Natural killer cell (primary cell): ENCODE measurements around the gene RWDD1. TPM values are rescaled to one million over a fixed set of nuclear protein-coding genes. Genes with fewer than 3 reads are reported as not detected.

Experiments used
- ATAC-seq, 3 donors: fragments of 150-1000 bp in 2 of 3; fragments of 200-7000 bp in 1 of 3; cut with Tn5 transposase; 1 replicate in 1 of 3; 2 replicates in 2 of 3; pipeline ENCODE4 v1.10.0; 2021; ENCODE audit warnings: mild to moderate bottlenecking in 2 of 3, moderate library complexity in 2 of 3
- DNase-seq, 2 donors: peaks; one replicate each; pipeline versions ENCODE4 v3.0.0 to v3.0.0-alpha.2; 2013 to 2021; ENCODE audit warnings: mixed read lengths in 1 of 2
- H3K27ac ChIP-seq: one replicate; pipeline ENCODE4 v1.5.1; 2013; ENCODE audit warnings: mild to moderate bottlenecking, low read length
- H3K27me3 ChIP-seq: one replicate; pipeline ENCODE4 v1.6.1; 2013; ENCODE audit warnings: low read length; ENCODE audit not compliant: control insufficient read depth, insufficient read depth
- H3K36me3 ChIP-seq: one replicate; pipeline ENCODE4 v1.6.1; 2013; ENCODE audit warnings: low read length; ENCODE audit not compliant: control insufficient read depth, insufficient read depth
- H3K4me1 ChIP-seq: one replicate; pipeline ENCODE4 v1.6.1; 2013; ENCODE audit warnings: low read length; ENCODE audit not compliant: control insufficient read depth, insufficient read depth
- H3K4me3 ChIP-seq: one replicate; pipeline ENCODE4 v1.5.1; 2013; ENCODE audit warnings: low read length
- H3K9me3 ChIP-seq: one replicate; pipeline ENCODE4 v1.6.1; 2013; ENCODE audit warnings: low read length; ENCODE audit not compliant: control insufficient read depth, insufficient read depth
- H3K27ac Mint-ChIP-seq, 2 donors: one replicate each; pipeline ENCODE4 v1.8.0; 2022; ENCODE audit warnings: mild to moderate bottlenecking in 2 of 2, mixed read lengths in 2 of 2, moderate library complexity in 1 of 2
- H3K27me3 Mint-ChIP-seq, 2 donors: one replicate each; pipeline ENCODE4 v1.8.0; 2022; ENCODE audit warnings: low read depth in 2 of 2, mixed read lengths in 2 of 2
- H3K36me3 Mint-ChIP-seq: one replicate; pipeline ENCODE4 v1.8.0; 2022; ENCODE audit warnings: mixed read lengths
- H3K4me1 Mint-ChIP-seq, 2 donors: one replicate each; pipeline ENCODE4 v1.8.0; 2022; ENCODE audit warnings: mixed read lengths in 2 of 2
- H3K4me3 Mint-ChIP-seq: one replicate; pipeline ENCODE4 v1.8.0; 2022; ENCODE audit warnings: mild to moderate bottlenecking, moderate library complexity, mixed read lengths
- H3K9me3 Mint-ChIP-seq, 2 donors: one replicate each; pipeline ENCODE4 v1.8.0; 2022; ENCODE audit warnings: mixed read lengths in 2 of 2
- WGBS: methylation state at CpG from one replicate; pipeline ENCODE4 v1.1.7; 2013; ENCODE audit warnings: missing lambda C conversion rate; ENCODE audit not compliant: insufficient coverage; 5-methylcytosine and 5-hydroxymethylcytosine counted together
- intact Hi-C: fragments of 100-400 bp; cut with micrococcal nuclease; formaldehyde crosslinking; loops from one replicate; pipeline ENCODE4 v1.14.2; 2022
- total RNA-seq, 4 donors: library from RNA; stranded (reverse); fragments of 120-200 nt in 1 of 4; gene quantifications; one replicate each; pipeline versions ENCODE4 v1.2.3 to v1.2.4, GENCODE V29; 2013 to 2022
- TF ChIP-seq, protein P1 (sequence below): fragments of 200-600 bp; IDR thresholded peaks from one replicate; pipeline ENCODE4 v1.8.0; 2022; ENCODE audit warnings: antibody characterized with exemption

Gene RWDD1
- total RNA-seq, 3 donors from 2014 or later (not counting 1 experiment from before 2014, with no cell fraction given), result 47.0 to 48.9 (median 47.1) TPM

GRCh38 chr6:116536216-116536621 lies 35.1 kb upstream of the RWDD1 start:
- H3K36me3 ChIP-seq, result no peaks in the 10 kb centered on the region
- H3K27me3 ChIP-seq, result no peaks in the 10 kb centered on the region
- intact Hi-C loops, result loop anchor here (1.0 kb wide), 1 partner anchor 35 kb away; the partner anchor contains the start of gene RWDD1
- Mint-ChIP-seq H3K27me3 (peaks cover 17 to 35% of the 10 kb centered on the region in 2 donors), H3K9me3 (no peaks in the 10 kb centered on the region), H3K36me3 (no peaks in the 10 kb centered on the region), H3K4me1 (no peaks in the 10 kb centered on the region), H3K4me3 (no peak overlapping the region), H3K27ac (no peak overlapping the region)
- peak in 2 of 3 donors; percentile 63 to 66 for ATAC-seq
- DNase-seq, result peak in 1 of 2 donors; percentile 76
- TF ChIP-seq, protein P1, sequence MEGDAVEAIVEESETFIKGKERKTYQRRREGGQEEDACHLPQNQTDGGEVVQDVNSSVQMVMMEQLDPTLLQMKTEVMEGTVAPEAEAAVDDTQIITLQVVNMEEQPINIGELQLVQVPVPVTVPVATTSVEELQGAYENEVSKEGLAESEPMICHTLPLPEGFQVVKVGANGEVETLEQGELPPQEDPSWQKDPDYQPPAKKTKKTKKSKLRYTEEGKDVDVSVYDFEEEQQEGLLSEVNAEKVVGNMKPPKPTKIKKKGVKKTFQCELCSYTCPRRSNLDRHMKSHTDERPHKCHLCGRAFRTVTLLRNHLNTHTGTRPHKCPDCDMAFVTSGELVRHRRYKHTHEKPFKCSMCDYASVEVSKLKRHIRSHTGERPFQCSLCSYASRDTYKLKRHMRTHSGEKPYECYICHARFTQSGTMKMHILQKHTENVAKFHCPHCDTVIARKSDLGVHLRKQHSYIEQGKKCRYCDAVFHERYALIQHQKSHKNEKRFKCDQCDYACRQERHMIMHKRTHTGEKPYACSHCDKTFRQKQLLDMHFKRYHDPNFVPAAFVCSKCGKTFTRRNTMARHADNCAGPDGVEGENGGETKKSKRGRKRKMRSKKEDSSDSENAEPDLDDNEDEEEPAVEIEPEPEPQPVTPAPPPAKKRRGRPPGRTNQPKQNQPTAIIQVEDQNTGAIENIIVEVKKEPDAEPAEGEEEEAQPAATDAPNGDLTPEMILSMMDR, result peak; percentile 88
- H3K4me1 ChIP-seq, result no peaks in the 10 kb centered on the region
- no peak overlapping the region for H3K4me3 ChIP-seq
- WGBS, result 18% methylated on average over 4 of the region's 4 CpGs
- no peak overlapping the region for H3K27ac ChIP-seq
- no peaks in the 10 kb centered on the region for H3K9me3 ChIP-seq

GRCh38 chr6:116542426-116542825 lies 28.9 kb upstream of the RWDD1 start:
- H3K4me1 ChIP-seq, result no peaks in the 10 kb centered on the region
- no peaks in the 10 kb centered on the region for H3K9me3 Mint-ChIP-seq
- no peaks in the 10 kb centered on the region for H3K9me3 ChIP-seq
- H3K27ac Mint-ChIP-seq, result no peak overlapping the region
- H3K27me3 Mint-ChIP-seq, result peaks cover 20 to 42% of the 10 kb centered on the region in 2 donors
- H3K4me3 ChIP-seq, result no peak overlapping the region
- intact Hi-C loops, result no loop called here
- H3K36me3 Mint-ChIP-seq, result no peaks in the 10 kb centered on the region
- H3K27me3 ChIP-seq, result peaks cover 3% of the 10 kb centered on the region
- no peak for ATAC-seq
- DNase-seq, result no peak
- no peaks in the 10 kb centered on the region for H3K4me1 Mint-ChIP-seq
- H3K27ac ChIP-seq, result no peak overlapping the region
- TF ChIP-seq, protein P1, result no peak
- no peaks in the 10 kb centered on the region for H3K36me3 ChIP-seq
- no peak overlapping the region for H3K4me3 Mint-ChIP-seq

GRCh38 chr6:116543149-116543548 lies 28.2 kb upstream of the RWDD1 start:
- no peaks in the 10 kb centered on the region for H3K4me1 Mint-ChIP-seq
- no peak for DNase-seq
- Histone ChIP-seq H3K36me3 (no peaks in the 10 kb centered on the region), H3K27me3 (peaks cover 3% of the 10 kb centered on the region), H3K4me3 (no peak overlapping the region), H3K9me3 (no peaks in the 10 kb centered on the region), H3K27ac (no peak overlapping the region), H3K4me1 (no peaks in the 10 kb centered on the region)
- no peaks in the 10 kb centered on the region for H3K9me3 Mint-ChIP-seq
- H3K27me3 Mint-ChIP-seq, result peaks cover 20 to 48% of the 10 kb centered on the region in 2 donors
- no peak for ATAC-seq
- H3K4me3 Mint-ChIP-seq, result no peak overlapping the region
- no peaks in the 10 kb centered on the region for H3K36me3 Mint-ChIP-seq
- no peak overlapping the region for H3K27ac Mint-ChIP-seq
- intact Hi-C loops, result no loop called here
- TF ChIP-seq, protein P1, result no peak

- WGBS, result 85% methylated on average over 3 of the region's 4 CpGs
- Mint-ChIP-seq H3K9me3 (no peaks in the 10 kb centered on the region), H3K27me3 (peaks cover 23 to 41% of the 10 kb centered on the region in 2 donors), H3K4me1 (no peaks in the 10 kb centered on the region), H3K4me3 (no peak within 1 kb of the TSS), H3K27ac (no peak within 1 kb of the TSS), H3K36me3 (no peaks in the 10 kb centered on the region)
- Histone ChIP-seq H3K27ac (no peak within 1 kb of the TSS), H3K4me1 (no peaks in the 10 kb centered on the region), H3K9me3 (no peaks in the 10 kb centered on the region), H3K4me3 (no peak within 1 kb of the TSS), H3K36me3 (no peaks in the 10 kb centered on the region), H3K27me3 (peaks cover 3% of the 10 kb centered on the region)
- TF ChIP-seq, protein P1, result no peak
- DNase-seq (no peak), ATAC-seq (no peak)
- intact Hi-C loops, result no loop called here
Measured at GRCh38 chr6:116545651-116546050, 25.7 kb upstream of the RWDD1 start, which contains the start of gene TRAPPC3L. Gene TRAPPC3L, minus strand, starts transcription at chr6:116545684. Its CDS starts 170 bp downstream, at chr6:116545514.
